Germinal center (tissue), 1 donor: ENCODE results near the gene TRPT1.

Experiments used
- DNase-seq: peaks from one replicate; pipeline ENCODE4 v3.0.0; 2012; ENCODE audit warnings: mixed read lengths, low spot score

Gene TRPT1

DNA sequence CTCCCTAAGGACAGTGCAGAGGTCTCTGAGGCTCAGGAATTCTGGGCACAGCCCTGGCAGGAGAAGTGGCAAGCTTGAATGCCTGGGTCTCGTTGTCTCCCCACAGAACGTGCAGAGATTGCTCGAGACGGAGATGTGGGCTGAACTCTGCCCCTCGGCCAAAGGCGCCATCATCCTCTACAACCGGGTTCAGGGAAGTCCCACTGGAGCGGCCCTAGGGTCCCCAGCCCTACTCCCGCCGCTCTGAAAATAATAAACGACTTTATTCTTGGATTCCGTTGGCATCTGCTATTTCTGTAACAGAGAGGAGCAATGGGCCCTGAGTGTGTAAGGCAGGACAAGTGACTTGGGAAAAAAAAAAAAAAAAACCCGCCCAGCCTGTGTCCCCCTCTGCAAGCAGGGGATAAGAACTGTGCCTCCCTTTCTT lies 3.8 kb upstream of the TRPT1 start:
- DNase-seq: no peak

DNA sequence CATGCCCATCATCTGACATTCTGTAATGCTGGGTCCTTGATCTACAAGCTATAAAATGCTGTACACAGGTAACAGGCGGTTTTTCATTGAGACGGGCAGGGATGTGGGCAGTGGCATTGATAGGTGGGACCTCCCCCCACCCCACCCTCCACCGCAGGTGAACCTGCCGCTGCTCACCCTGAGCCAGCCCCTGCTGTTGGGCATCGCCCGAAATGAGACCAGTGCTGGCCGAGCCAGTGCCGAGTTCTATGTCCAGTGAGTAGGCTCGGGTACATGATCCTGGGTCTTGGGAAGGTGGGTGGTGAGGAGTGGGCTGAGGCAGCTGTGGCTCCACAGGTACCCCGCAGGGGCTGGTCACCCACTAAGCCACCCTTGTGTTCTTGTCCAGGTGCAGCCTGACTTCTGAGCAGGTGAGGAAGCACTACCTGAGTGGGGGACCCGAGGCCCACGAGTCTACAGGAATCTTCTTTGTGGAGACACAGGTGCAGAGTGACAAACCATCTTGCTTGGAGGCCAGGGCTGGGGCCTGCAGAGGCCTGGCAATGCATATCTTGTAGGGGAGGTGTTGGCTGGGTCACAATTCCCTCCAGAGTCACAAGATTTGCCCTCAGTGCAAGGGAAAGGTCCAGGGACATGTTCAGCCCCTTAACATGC lies 3.2 kb upstream of the TRPT1 start:
- no peak for DNase-seq

DNA sequence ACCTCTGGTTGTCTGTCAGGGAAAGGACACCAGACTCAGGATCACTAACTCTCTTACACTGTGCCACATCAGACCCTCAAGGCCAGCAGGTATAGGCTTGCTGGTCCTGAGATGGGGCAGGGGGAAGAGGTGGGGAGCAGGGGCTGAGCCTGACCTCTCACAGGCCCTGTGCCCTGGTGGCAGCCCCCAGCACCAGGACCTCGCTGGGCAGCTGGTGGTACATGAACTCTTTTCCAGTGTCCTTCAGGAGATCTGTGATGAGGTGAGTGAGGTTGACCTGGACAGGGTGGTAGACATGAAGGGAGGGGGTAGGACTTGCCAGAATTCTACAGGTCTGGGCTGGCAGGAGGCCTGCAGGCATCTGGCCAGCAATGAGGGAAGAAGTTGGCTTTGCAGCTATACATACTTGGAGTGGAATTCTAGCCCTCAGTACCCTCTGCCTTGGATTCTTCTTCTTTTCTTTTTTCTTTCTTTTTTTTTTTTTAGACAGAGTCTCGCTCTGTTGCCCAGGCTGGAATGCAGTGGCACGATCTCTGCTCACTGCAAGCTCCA lies 1.5 kb upstream of the TRPT1 start:
- no peak for DNase-seq

DNA sequence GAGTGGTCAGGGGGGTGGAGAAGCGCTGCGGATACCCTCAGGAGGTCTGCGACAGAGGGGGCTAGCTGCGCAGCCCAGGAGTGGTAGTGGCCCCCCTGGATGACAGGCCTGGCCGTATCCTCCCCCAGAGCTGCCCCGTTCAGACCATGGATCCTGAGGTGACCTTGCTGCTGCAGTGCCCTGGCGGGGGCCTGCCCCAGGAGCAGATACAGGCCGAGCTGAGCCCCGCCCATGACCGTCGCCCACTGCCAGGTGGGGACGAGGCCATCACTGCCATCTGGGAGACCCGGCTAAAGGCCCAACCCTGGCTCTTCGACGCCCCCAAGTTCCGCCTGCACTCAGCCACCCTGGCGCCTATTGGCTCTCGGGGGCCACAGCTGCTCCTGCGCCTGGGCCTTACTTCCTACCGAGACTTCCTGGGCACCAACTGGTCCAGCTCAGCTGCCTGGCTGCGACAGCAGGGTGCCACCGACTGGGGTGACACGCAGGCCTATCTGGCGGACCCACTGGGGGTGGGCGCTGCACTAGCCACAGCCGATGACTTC lies 593 bp upstream of the TRPT1 start:
- peak; percentile 78 for DNase-seq

DNA sequence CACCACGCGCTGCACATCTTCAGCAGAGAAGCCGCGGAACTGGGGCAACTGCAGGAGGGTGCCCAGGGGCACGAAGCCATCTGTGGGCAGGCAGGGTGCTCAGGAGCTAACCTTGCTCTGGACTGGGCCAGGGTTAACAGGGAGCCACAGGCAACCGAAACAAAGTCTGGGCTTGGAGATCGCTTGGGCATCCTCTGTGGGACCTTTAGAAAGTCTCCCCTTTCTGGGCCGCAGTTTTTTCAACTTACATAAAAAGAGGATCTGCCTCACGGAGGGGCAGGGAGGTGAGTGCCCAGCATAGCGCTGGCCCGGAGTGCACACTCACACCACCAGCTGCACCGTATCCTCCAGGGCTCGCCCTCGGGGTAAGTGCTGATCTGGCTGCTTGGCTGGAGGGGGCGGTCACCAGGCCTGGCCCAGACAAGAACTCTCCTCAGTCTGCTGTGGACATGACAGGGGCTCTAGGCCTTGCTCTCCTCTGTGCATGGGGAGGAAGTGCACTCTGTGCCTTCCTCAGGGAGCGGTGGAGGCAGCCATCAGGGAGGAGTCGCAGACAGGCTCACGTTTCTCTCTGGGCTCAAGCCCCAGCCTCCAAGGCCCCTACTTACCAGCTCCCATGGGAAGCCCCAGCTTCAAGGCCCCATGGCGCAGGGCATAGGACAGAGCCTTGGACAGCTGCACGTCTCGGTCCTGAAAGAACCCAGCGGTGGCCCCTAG lies 937 bp downstream of the TRPT1 start:
- no peak for DNase-seq

DNA sequence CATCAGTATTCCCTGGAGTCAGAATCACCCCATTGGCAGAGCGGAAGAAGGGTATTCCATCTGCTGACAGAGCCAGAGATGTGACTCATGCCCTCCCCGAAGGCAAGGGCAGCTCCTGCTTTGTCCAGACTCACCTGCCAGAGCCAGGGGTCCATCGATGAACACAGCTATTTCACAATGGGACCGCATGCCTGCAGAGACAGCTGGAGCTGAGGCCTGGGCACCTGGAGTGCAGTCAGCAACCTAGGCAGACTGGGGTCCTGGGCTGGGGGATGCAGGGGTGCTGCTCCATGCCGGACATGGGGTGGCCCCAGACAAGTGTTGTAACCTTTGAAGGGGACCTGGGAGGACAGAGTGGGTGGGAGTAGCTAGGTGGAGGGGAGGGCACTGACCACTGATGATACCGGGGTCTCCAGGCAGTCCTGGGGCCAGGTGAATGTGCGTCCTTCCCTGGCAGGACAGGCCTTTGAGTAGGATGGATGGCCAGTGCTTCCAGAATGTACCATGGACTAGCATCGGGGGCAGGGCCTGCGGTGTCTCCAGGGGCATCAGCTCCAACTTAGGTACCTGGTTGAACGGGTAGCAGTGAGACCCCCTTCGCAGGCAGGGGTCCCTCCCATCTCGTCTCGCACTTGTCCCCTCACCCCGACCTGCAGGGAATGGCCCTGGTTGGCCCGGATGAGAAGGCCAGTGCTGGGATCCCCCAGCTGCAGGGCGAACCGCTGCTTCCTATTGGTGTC lies 1.7 kb downstream of the TRPT1 start:
- no peak for DNase-seq

DNA sequence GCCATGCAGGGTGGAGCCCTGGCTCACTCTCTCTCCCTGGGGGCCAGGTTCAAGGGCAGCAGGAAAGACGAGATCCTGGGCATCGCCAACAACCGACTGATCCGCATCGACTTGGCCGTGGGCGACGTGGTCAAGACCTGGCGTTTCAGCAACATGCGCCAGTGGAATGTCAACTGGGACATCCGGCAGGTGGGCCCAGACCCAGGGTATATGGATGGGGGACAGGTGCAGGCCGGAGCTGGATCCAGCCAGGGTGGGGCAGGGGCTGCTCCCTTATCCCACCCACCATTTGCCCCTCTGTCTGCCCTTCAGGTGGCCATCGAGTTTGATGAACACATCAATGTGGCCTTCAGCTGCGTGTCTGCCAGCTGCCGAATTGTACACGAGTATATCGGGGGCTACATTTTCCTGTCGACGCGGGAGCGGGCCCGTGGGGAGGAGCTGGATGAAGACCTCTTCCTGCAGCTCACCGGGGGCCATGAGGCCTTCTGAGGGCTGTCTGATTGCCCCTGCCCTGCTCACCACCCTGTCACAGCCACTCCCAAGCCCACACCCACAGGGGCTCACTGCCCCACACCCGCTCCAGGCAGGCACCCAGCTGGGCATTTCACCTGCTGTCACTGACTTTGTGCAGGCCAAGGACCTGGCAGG lies 2.9 kb downstream of the TRPT1 start:
- DNase-seq: no peak

DNA sequence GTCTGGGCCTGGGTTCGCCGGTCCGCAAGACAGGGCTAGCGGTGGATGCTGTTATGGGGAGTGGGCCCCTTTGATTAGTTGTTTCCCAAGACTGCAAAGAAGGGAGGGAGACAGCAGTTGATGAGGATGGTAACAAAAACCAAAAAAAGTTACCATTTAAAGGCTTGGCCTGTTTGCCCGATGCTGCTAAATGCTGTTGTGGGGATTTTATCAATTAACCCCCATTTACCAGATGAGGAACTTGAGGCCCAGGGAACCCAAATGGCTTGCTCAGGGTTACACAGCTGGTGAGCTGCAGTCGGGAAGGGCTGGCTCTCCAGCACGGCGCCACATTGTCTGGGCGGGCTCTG lies 3.4 kb downstream of the TRPT1 start:
- DNase-seq: no peak

DNA sequence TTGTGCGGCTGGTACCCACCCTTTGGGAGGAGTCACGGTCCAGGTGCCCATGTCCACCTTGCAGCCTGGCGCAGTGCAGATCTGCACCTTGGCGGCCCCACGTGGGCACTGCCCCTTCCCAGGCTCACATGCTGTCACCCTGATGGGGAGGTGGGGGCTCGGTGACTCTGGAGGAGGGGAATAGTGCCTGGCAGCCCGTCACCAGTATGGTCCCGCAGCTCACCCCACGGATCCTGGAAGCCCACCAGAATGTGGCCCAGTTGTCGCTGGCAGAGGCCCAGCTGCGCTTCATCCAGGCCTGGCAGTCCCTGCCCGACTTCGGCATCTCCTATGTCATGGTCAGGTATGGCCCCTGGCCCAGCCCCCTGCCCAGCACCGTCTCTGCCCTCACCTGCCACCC lies 5.2 kb downstream of the TRPT1 start:
- no peak for DNase-seq

DNA sequence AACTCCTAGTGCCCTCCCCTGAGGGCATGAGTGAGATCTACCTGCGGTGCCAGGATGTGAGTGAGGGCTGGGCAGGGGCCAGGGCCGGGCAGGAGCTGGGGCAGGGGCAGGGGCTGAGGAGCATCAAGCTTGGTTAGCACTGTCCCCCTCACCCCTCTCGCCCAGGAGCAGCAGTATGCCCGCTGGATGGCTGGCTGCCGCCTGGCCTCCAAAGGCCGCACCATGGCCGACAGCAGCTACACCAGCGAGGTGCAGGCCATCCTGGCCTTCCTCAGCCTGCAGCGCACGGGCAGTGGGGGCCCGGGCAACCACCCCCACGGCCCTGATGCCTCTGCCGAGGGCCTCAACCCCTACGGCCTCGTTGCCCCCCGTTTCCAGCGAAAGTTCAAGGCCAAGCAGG lies 5.7 kb downstream of the TRPT1 start:
- DNase-seq: no peak

DNA sequence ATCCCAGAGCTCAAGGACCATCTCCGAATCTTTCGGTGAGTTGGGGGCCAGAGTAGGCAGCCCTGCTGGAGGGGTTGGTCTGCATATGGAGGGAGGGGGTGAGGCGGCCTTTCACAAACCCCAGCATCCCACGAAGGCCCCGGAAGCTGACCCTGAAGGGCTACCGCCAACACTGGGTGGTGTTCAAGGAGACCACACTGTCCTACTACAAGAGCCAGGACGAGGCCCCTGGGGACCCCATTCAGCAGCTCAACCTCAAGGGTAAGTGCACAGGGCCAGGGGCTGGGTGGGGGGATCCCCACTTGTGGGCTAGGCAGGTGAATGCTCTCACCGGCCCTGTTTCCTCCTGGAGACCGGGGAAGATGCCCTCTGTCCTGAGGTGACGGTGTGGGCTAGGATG lies 6.2 kb downstream of the TRPT1 start:
- no peak for DNase-seq

DNA sequence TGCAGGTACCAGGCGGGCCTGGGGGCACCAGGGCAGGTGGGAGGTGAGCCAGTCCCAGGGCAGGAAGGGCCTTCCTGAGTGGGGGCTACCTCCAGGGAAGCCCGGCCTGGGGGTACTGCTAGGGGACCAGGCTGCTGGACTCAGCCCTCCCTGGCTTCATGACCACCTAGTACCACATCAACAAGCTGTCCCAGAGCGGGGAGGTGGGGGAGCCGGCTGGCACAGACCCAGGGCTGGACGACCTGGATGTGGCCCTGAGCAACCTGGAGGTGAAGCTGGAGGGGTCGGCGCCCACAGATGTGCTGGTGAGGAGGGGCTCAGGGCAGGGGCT lies 6.7 kb downstream of the TRPT1 start:
- DNase-seq: no peak

DNA sequence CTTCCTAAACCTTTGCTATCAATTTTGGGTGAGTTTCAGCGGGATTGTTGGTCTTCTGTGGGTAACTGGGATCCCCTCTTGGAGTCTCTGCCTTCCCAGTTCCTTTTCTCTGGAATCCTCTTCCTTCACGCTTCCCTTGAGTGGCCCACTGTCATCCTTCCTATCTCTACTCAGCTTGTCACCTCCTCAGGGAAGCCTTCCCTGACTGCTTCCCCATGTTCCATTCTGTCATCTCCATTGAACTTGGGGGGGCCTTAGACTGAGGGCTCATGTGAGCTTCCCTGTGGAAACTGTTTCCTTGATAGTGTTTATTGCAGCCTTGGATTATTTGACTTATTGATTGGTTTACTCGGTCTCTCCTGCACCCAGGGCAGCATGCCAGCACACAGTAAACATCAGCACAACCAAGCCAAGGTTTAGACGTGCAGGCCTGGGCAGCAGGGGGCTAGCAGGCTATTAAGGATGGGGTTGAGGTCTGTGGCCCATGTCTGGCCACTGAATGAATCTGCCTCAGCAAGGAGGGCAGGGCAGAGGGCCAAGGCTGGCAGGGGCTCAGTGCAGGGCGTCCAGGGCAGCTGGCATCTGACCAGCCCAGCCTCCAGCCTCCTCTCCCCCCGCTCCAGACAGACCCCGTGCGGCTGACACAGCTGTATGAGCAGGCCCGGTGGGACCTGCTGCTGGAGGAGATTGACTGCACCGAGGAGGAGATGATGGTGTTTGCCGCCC lies 7.2 kb downstream of the TRPT1 start:
- DNase-seq: no peak

DNA sequence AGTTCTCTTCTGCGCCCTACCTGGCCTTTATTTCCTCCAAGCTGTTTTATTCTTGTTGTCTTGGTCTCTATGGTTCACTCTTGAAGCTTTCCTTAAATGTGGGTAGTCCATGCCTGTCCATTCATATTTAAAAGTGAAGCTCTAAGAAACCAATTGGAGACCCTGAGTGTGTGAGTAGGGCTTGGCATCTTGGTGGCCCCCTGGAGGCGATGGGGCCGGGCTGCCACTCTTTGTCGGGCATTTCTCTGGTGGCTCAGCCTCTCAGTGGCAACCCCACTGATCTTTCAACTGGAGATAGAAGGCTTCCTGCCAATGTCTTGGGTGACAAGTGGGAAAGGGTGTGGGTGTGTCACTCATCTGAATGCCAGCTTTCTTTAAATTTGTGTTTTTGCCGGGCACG lies 9.1 kb downstream of the TRPT1 start:
- DNase-seq: no peak

DNA sequence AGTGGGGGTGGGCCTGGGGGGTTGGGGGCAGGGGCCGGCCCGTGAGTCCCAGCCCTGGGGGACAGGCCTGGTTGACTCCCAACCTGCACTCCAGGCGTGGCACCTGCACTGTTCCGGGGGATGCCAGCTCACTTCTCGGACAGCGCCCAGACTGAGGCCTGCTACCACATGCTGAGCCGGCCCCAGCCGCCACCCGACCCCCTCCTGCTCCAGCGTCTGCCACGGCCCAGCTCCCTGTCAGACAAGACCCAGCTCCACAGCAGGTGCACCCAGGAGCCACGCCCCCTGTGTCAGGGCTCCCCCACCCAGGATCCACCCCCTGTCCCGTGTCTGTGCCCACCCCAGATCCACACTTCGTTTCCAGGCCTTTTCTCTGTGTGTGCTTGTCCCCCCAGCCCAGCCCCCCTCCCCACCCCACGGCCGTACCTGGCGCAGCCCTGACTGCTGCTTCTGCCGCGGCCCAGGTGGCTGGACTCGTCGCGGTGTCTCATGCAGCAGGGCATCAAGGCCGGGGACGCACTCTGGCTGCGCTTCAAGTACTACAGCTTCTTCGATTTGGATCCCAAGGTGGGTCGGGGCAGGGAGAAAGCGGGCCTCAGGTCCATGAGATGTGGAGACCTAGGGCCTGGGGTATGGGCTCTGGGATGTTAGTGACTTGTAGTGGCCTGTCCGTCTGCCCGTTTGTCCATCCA lies 14.7 kb downstream of the TRPT1 start:
- DNase-seq: no peak

DNA sequence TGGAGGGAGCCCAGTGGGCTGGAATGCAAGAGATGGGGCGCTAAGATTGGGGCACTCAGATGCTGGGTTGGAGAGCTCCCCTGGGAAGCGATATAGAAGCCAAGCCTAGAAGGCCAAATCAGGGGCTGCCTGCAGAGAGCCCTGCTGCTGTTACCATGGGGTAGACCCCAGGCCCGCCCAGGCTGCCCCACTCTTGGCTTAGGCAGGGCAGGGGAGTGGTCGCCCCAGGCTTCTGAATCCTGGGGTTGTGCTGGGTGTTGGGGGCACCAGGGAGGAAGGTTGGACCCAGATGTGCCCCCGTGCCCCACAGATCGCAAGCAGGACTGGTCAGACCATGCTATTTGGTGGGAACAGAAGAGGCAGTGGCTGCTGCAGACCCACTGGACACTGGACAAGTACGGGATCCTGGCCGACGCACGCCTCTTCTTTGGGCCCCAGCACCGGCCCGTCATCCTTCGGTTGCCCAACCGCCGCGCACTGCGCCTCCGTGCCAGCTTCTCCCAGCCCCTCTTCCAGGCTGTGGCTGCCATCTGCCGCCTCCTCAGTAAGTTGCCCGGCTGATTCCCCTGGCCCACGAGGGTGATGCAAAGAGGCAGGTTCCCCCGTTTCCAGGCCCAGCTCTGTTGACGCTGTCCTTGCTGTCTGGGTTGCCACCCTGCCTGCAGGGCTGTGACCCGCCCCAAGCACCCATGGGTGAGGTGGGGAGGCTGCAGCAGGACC lies 15.5 kb downstream of the TRPT1 start:
- DNase-seq: no peak

DNA sequence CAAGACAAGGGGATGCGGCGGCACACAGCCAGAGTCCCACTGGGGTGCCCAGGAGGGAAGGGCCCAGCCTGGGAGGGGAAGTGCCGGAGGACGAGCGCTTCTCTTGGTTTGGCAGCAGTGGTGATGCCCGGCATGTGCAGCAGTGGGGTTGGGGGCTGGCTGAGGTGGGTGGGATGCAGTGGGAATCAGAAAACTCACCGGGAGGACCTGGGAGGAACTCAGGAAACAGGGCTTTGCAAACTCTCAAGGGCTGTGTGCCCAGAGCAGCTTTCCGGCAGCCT lies 16.5 kb downstream of the TRPT1 start:
- DNase-seq: no peak

DNA sequence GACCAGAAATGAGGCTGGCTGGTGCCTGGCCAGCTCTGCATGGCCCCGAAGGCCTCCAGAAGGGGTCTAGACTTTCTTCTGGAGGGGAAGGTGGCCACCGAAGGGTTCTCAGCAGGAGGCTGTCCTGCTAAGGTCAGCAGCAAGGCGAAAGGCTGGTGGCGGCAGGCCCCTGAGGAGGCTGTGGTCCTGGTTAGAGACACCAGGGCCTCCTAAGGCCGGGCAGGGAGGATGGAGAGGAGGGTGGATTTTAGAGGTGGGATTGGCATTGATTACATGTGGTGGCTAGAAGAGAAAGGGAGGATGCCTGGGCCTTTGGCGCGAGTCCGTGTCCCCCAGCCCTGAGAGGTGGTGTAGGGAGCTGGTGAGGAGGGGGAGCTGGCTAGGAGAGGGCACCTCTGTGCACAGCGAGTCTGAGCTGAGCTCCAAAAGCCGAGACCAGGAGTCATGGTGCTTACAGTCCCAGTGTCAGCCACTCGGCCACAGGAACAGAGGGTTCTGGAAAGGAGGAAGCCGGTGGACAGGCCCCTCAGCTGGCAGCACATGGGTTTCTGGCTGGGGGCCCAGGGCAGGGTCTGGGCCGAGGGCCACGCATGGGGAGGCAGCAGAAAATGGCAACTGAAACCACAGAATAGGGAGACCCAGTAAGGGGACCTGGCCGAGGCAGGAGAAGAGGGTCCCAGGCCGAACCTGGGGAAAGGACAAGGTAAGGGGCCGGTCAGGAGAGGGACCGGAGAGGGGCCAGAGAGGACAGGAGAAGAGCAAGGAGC lies 17.0 kb downstream of the TRPT1 start:
- no peak for DNase-seq

DNA sequence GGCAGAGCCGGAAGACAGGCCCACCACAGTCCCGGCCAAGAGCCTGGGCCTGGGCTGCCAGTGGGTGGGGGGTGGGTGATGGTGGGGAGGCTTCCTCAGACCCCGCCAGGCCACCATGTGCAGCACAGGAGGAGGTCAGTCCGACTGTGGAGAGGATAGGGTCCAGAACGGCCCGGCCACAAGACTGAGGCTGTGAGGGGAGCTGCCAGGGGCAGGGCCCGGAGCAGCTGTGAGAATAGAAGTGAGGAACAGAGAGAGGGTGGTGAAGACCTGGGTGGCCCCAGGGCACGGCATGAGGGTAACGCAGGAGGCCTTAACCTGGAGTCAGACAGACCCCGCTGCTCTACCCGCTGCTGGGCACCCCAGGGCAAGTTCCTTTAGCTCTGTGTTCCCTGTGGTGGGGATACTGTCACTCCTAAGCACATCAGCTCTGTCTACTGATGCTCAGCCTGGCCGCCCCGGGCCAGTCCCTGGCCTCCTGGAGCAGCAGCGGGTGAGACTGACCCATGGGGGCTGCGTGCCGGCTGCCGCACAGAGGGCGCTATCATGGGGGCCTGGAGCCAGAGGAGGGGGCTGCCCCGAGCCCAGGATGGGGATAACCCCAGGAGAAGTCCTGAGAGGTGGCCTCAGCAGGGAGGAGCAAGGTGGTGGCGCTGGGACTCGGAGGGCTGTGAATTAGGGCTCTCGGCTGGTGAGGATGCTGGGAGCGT lies 17.7 kb downstream of the TRPT1 start:
- no peak for DNase-seq
